ENCODE data around the gene KCNC2. TPM values are rescaled to one million over a fixed set of nuclear protein-coding genes. Genes with fewer than 3 reads are reported as not detected.

KCNC2 gene
- total RNA-seq, 2 donors from 2014 or later, result not detected

- H3K9me3 Mint-ChIP-seq, result peaks cover 7% of the 10 kb centered on the region
- no peak for DNase-seq (ENCODE audit: low spot score)
- no peaks in the 10 kb centered on the region for H3K4me1 Mint-ChIP-seq (ENCODE audit: low read depth in 2 of 2)
- H3K4me3 Mint-ChIP-seq, result no peak overlapping the region
- H3K27me3 Mint-ChIP-seq, result no peaks in the 10 kb centered on the region
- no peak overlapping the region for H3K27ac Mint-ChIP-seq
- ATAC-seq, result no peak
- H3K36me3 Mint-ChIP-seq, result no peaks in the 10 kb centered on the region
Measured at GRCh38 chr12:75135026-75135425, 74.6 kb downstream of the KCNC2 start.

- DNase-seq (ENCODE audit: low spot score) (no peak), ATAC-seq (no peak)
- H3K9me3 Mint-ChIP-seq, result peaks cover 7% of the 10 kb centered on the region
- H3K4me1 Mint-ChIP-seq (ENCODE audit: low read depth in 2 of 2), result no peaks in the 10 kb centered on the region
- H3K27me3 Mint-ChIP-seq, result no peaks in the 10 kb centered on the region
- H3K36me3 Mint-ChIP-seq, result no peaks in the 10 kb centered on the region
- no peak overlapping the region for H3K27ac Mint-ChIP-seq
- no peak overlapping the region for H3K4me3 Mint-ChIP-seq
Measured at GRCh38 chr12:75130811-75131210, 78.8 kb downstream of the KCNC2 start.

- H3K9me3 Mint-ChIP-seq, result peaks cover 7% of the 10 kb centered on the region
- H3K36me3 Mint-ChIP-seq, result no peaks in the 10 kb centered on the region
- DNase-seq (ENCODE audit: low spot score), result no peak
- no peak for ATAC-seq
- H3K4me1 Mint-ChIP-seq (ENCODE audit: low read depth in 2 of 2), result no peaks in the 10 kb centered on the region
- H3K27ac Mint-ChIP-seq, result no peak overlapping the region
- no peak overlapping the region for H3K4me3 Mint-ChIP-seq
- no peaks in the 10 kb centered on the region for H3K27me3 Mint-ChIP-seq
Measured at GRCh38 chr12:75129275-75129674, 80.4 kb downstream of the KCNC2 start.

GRCh38 chr12:75121036-75121705, 88.5 kb downstream of the KCNC2 start:
- no peak for ATAC-seq
- H3K27ac Mint-ChIP-seq, result no peak overlapping the region
- H3K9me3 Mint-ChIP-seq, result peaks cover 6% of the 10 kb centered on the region
- no peak overlapping the region for H3K4me3 Mint-ChIP-seq
- no peak for DNase-seq (ENCODE audit: low spot score)
- no peaks in the 10 kb centered on the region for H3K36me3 Mint-ChIP-seq
- H3K27me3 Mint-ChIP-seq, result no peaks in the 10 kb centered on the region
- H3K4me1 Mint-ChIP-seq (ENCODE audit: low read depth in 2 of 2), result no peaks in the 10 kb centered on the region

GRCh38 chr12:75120311-75120711, 89.3 kb downstream of the KCNC2 start:
- ATAC-seq (no peak), DNase-seq (ENCODE audit: low spot score) (no peak)
- H3K4me3 Mint-ChIP-seq, result no peak overlapping the region
- H3K36me3 Mint-ChIP-seq, result no peaks in the 10 kb centered on the region
- H3K4me1 Mint-ChIP-seq (ENCODE audit: low read depth in 2 of 2), result no peaks in the 10 kb centered on the region
- H3K27me3 Mint-ChIP-seq, result no peaks in the 10 kb centered on the region
- no peak overlapping the region for H3K27ac Mint-ChIP-seq
- H3K9me3 Mint-ChIP-seq, result peaks cover 6% of the 10 kb centered on the region

GRCh38 chr12:75116646-75117198, 92.9 kb downstream of the KCNC2 start:
- Mint-ChIP-seq H3K4me3 (no peak overlapping the region), H3K36me3 (no peaks in the 10 kb centered on the region), H3K9me3 (peaks cover 6% of the 10 kb centered on the region), H3K27ac (no peak overlapping the region), H3K4me1 (ENCODE audit: low read depth in 2 of 2) (no peaks in the 10 kb centered on the region), H3K27me3 (no peaks in the 10 kb centered on the region)
- DNase-seq (ENCODE audit: low spot score) (no peak), ATAC-seq (no peak)

- DNase-seq (ENCODE audit: low spot score), result no peak
- H3K4me3 Mint-ChIP-seq, result no peak overlapping the region
- no peaks in the 10 kb centered on the region for H3K27me3 Mint-ChIP-seq
- H3K36me3 Mint-ChIP-seq, result no peaks in the 10 kb centered on the region
- no peak for ATAC-seq
- H3K27ac Mint-ChIP-seq, result no peak overlapping the region
- H3K4me1 Mint-ChIP-seq (ENCODE audit: low read depth in 2 of 2), result no peaks in the 10 kb centered on the region
- H3K9me3 Mint-ChIP-seq, result peaks cover 6% of the 10 kb centered on the region
Measured at GRCh38 chr12:75115748-75116147, 93.9 kb downstream of the KCNC2 start.

GRCh38 chr12:75103822-75104221, 105.8 kb downstream of the KCNC2 start:
- no peaks in the 10 kb centered on the region for H3K27me3 Mint-ChIP-seq
- no peaks in the 10 kb centered on the region for H3K36me3 Mint-ChIP-seq
- no peak for ATAC-seq
- no peak overlapping the region for H3K27ac Mint-ChIP-seq
- no peak overlapping the region for H3K4me3 Mint-ChIP-seq
- no peak for DNase-seq (ENCODE audit: low spot score)
- H3K9me3 Mint-ChIP-seq, result no peaks in the 10 kb centered on the region
- no peaks in the 10 kb centered on the region for H3K4me1 Mint-ChIP-seq (ENCODE audit: low read depth in 2 of 2)

- Mint-ChIP-seq H3K36me3 (no peaks in the 10 kb centered on the region), H3K4me3 (no peak overlapping the region), H3K9me3 (no peaks in the 10 kb centered on the region), H3K27me3 (no peaks in the 10 kb centered on the region), H3K27ac (no peak overlapping the region), H3K4me1 (ENCODE audit: low read depth in 2 of 2) (no peaks in the 10 kb centered on the region)
- DNase-seq (ENCODE audit: low spot score) (no peak), ATAC-seq (no peak)
Measured at GRCh38 chr12:75101781-75102180, 107.9 kb downstream of the KCNC2 start.

GRCh38 chr12:75099210-75099609, 110.4 kb downstream of the KCNC2 start:
- Mint-ChIP-seq H3K27me3 (no peaks in the 10 kb centered on the region), H3K4me1 (ENCODE audit: low read depth in 2 of 2) (no peaks in the 10 kb centered on the region), H3K36me3 (no peaks in the 10 kb centered on the region), H3K27ac (no peak overlapping the region), H3K9me3 (no peaks in the 10 kb centered on the region), H3K4me3 (no peak overlapping the region)
- no peak for ATAC-seq
- DNase-seq (ENCODE audit: low spot score), result no peak

- H3K27ac Mint-ChIP-seq, result no peak overlapping the region
- H3K27me3 Mint-ChIP-seq, result no peaks in the 10 kb centered on the region
- H3K9me3 Mint-ChIP-seq, result no peaks in the 10 kb centered on the region
- DNase-seq (ENCODE audit: low spot score), result no peak
- no peak for ATAC-seq
- no peaks in the 10 kb centered on the region for H3K36me3 Mint-ChIP-seq
- no peak overlapping the region for H3K4me3 Mint-ChIP-seq
- no peaks in the 10 kb centered on the region for H3K4me1 Mint-ChIP-seq (ENCODE audit: low read depth in 2 of 2)
Measured at GRCh38 chr12:75097003-75097402, 112.6 kb downstream of the KCNC2 start.

GRCh38 chr12:75087654-75088053, 122.0 kb downstream of the KCNC2 start:
- Mint-ChIP-seq H3K27ac (no peak overlapping the region), H3K4me3 (no peak overlapping the region), H3K4me1 (ENCODE audit: low read depth in 2 of 2) (no peaks in the 10 kb centered on the region), H3K27me3 (no peaks in the 10 kb centered on the region), H3K36me3 (no peaks in the 10 kb centered on the region), H3K9me3 (peaks cover 3% of the 10 kb centered on the region)
- DNase-seq (ENCODE audit: low spot score) (no peak), ATAC-seq (peak in 1 of 2 donors; percentile 20)

GRCh38 chr12:75086091-75087038, 123.3 kb downstream of the KCNC2 start:
- Mint-ChIP-seq H3K36me3 (no peaks in the 10 kb centered on the region), H3K4me3 (no peak overlapping the region), H3K27ac (no peak overlapping the region), H3K9me3 (peaks cover 3% of the 10 kb centered on the region), H3K4me1 (ENCODE audit: low read depth in 2 of 2) (no peaks in the 10 kb centered on the region), H3K27me3 (no peaks in the 10 kb centered on the region)
- ATAC-seq (no peak), DNase-seq (ENCODE audit: low spot score) (no peak)

GRCh38 chr12:75081305-75081704, 128.3 kb downstream of the KCNC2 start:
- Mint-ChIP-seq H3K36me3 (no peaks in the 10 kb centered on the region), H3K27me3 (no peaks in the 10 kb centered on the region), H3K4me3 (no peak overlapping the region), H3K9me3 (peaks cover 3% of the 10 kb centered on the region), H3K27ac (no peak overlapping the region), H3K4me1 (ENCODE audit: low read depth in 2 of 2) (no peaks in the 10 kb centered on the region)
- ATAC-seq, result no peak
- no peak for DNase-seq (ENCODE audit: low spot score)

Data from natural killer cell treated with Interleukin-12 subunit alpha and Interleukin-12 subunit beta and Interleukin-15 and Interleukin-18, amount 100 ng/mL, for 72 hours (primary cell).